HG03565 (cell line): ENCODE measurements around the gene HRH2.
"Not testable (repeated sequence)": the region's sequence is repeated elsewhere in the genome, so short reads cannot be mapped to it uniquely, and the experiment has no call there.

Experiments
- ATAC-seq: cut with Tn5 transposase; IDR thresholded peaks from one replicate; pipeline ENCODE4 v1.9.1; 2021; ENCODE audit warnings: mild to moderate bottlenecking, moderate library complexity; ENCODE audit not compliant: unreplicated experiment

HRH2 gene

DNA sequence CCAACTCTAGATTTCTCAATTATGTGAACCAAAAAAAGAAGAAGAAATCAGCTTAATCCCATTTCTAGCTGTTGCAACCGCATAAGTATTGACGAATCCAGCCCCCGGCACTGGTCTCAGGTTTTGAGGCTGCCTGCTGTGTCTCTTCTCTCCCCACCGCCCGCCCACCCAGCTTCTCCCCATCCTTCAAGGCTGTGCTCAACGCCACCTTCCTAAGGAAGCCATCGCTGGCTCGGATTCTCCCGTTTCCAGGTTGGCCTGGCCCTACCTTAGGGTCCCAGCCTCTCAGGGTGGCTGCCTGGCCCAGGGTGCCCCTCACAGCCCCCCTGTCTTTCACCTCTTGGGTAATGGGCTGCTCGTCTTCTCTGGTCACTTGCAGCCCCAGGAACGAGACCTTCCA lies 77.8 kb downstream of the HRH2 start:
- ATAC-seq: no peak

DNA sequence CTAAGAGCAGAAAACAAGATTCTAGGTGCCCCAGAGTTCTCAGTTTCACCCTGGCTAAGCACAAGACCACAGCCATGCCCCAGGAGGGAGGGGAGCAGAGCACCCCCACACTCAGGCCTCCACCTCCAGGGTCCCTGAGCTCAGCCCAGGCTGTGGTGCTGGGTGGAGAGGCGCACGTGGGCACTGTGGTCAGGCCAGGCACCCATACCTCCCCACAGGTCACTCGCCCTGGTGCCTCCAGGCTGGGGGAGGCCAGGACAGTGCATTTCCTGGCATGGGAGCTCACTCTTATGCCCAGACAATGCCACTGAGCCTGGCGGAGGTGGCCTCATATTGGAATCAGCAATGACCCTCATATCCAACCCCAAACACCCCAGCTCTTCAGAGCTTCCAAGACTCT lies 78.8 kb downstream of the HRH2 start:
- no peak for ATAC-seq

DNA sequence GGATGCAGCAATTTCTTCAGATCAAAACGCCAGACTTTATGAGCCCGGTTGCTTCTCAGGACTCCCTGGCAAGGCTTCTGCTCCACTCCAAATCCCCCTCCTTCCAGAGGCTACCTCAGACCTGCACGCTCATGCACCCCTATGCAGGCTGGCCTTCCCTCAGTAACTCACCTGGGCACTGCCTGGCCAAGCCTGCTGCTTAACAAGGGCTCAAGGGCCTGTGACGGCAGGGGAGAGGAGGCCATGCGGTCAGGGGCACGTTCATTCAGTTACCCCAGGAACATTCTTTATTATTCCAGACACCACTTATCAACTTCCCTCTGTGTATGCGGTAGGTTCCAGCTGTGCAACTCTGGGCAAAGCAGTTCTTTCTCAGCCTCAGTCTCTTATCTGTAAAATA lies 79.6 kb downstream of the HRH2 start:
- ATAC-seq: no peak

DNA sequence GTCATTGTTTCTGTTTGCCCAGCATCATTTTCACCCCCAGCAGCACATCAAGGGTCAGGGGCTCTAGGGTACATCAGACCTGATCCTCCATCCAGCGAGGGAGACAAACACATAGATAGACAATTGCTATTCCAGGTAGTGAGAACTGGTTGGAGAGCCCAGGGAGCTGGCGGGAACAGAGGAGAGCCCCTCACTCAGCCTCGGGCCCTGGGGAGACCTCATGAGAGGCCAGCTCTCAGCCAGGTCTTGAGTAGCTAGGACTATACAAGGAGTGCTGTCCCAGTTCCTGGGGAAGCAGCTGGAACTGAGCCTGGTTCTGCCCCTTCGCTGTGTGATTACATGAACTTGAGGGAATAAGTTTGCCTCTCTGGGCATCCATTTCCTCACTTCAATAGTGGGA lies 80.3 kb downstream of the HRH2 start:
- no peak for ATAC-seq

DNA sequence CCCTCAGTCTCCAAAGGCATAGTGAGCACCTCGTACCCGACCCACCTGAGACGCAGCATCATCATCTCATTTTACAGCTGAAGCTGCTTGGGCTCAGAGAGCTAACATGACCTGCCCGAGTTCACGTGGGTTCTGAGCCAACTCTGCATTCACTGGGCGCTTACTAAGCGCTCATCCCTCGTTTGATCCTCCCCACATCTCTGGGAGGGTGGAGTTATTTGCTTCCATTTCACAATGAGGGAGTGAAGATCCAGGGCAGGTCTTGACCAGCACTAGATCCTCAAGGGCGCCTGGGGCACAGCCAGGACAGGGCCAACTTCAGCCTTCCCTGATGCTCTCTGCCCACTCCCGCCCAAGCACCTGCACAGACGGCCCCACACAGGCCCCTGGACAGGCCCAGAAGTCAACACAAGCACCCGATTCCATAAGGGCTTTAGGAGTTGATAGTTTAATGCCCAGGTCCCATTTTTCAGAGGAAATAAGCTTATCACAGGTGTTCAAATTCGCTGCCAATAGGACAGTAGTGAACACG lies 80.8 kb downstream of the HRH2 start:
- ATAC-seq: no peak

DNA sequence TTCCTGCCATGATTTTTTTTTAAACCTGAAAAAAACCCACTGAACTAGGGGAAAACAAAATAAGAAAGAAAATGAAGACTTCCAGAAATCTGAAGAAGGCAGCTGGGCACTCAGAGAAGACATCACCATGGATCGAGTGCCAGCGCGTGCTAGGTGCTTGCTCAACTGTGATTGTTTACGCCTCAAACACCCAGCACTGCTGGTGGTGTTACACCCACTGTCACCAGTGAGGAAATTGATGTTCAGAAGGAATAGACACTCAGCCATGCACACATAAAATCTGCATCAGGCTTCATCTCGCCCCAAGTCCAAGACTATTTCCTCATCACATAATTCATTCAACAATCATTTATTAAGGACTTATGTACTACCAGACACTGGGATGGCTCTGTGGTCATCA lies 82.1 kb downstream of the HRH2 start:
- no peak for ATAC-seq

DNA sequence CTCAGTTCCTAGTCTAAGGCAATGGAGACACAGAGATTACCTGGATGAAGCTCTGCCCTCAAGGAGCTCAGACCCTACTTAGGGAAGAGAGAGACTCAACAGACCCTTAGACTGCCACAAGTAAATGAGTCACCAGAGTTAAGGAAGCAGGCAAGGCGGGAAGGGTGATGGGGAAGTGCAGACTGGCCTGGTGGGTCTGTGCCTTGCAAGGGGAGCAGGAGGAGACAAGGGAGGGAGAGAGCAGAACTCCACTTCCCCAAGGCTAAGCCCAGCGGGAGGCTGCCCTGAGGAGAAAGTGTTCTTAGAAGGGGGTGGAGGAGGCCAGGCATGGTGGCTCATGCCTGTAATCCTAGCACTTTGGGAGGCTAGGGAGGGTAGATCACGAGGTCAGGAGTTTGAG lies 83.7 kb downstream of the HRH2 start:
- no peak for ATAC-seq

DNA sequence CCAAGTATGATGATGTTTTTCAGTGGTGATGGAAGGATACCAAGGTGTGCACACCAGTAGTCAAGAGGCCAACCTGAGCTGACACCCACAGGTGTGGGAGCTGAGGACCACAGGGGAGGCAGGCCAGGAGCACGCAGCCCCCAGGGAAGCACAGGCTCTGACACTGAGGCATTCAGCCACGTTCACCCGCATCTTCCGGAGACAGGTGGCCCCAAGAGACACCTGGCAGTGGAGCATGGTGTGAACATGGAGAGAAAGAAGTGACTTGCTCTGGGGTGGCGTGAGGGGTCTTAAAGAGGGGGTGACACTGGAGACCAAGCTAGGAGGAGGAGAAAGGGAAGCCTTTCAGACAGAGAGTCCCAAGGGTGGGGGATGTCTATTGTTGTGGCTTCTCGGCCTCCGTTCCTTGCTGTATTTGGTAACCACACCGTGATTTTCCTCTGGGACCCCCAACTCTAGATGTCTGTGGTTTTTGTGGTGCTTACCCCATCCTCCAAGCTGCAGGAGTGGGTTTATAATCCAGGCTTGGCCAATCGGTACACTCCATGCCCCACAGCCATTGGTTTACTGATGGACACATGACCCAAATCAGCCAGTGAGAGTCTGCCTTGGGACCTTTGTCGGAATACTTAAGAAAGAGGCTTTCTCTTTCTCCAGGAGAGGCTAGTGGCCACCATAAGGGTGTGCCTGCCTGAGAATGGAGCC lies 84.6 kb downstream of the HRH2 start:
- no peak for ATAC-seq

DNA sequence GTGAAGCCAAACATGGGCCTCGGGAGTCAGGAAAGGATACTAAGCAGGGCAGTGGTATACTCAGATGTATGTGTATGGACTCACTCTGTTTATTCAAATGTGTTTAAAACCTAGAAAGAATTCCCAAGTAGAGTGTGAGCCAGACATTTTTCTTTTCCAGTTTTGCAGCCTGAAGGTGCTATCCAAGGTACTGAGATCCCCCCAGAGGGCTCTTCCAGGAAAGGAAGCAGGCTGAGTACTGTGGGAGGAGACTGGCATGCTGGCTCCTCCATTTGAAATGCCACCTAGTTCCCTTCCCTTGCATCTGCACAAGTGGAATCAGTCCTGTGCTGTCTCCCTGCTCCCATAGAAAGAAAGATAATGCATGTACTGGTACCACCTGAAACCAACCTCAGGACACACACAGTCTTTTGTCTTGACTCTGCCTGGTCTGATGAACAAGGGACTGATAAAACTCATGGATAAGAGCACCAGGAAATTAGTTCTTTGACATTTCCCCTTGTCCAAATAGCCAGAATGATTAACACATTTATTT lies 85.9 kb downstream of the HRH2 start:
- ATAC-seq: no peak

DNA sequence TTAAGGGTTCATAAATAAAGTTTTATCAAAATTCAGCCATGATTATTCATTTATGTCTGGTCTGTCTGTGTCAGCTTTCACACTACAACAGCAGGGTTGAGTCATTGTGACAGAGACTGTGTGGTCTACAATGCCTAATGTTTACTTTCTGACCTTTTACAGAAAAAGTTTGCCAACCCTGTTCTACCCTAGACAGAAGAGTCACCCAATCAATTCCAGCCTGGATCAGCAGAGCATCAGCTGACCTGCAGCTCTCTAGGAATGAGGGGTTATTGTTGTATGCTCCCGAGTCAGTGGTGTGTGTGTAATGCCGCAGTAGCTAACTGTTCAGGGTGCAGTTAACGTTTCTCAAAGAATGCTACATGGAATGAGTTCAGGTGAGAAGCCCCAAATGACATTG lies 87.3 kb downstream of the HRH2 start:
- no peak for ATAC-seq

DNA sequence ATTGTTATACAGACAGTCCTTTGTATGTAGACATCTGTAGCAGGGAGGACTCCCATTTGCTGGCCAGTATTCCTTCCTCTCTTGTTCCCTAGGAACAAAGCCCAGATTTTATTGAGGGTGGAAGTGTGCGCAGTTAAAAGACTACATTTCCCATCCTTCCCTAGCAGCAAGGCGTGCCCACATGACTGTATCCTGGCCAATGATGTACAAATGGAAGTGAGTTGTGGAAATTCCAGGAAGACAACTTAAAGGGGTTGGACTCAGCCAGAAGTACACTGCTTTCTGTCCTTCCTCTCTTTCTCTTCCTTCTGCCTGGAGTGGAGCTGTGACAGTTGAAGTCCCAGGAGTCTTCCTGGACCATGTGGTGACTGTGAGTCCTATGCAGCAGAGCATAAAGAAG lies 89.0 kb downstream of the HRH2 start:
- ATAC-seq: no peak

DNA sequence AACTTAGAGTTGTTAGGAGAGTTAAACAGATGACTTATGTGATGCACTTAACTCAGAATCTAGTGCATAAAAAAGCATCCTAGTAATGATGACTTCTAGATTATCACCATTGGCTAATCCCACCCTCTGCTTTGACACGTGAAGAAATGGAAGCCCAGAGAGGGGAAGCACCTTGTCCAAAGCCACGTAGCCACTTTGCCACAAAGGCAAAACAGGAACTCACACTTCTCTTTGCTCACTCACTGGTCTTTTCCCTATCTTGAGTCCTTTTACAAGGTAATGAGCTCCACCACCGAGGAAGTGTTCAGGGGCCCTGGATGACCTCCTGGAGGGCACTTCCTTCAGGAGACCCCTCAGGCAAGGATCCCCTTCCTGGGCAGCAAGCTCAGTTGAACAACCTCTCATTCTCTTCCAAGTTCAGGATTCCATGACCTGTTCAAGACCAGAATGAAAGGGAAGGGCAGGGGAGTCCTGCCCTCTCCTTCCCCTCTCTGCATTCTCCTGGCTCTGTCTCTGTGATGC lies 89.7 kb downstream of the HRH2 start:
- no peak for ATAC-seq

DNA sequence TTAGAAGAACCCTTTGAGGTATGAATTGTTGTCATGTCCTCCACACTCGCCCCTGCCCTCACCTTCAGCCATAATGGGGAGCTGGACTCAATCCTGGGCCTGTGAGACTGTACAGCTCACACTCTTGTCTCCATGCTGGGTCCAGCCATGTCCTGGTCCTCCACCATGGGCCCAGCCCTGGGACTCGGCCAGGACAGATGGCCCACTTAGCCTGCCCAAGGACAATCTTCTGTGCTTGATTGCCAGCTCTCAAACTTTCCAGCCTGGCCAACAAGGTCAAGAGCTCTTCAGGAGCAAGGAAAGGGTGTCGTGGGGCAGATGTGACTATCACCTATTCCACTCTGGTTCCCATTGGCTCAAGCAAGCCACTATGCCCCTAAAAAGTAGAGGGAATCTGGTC lies 90.8 kb downstream of the HRH2 start:
- ATAC-seq: no peak

DNA sequence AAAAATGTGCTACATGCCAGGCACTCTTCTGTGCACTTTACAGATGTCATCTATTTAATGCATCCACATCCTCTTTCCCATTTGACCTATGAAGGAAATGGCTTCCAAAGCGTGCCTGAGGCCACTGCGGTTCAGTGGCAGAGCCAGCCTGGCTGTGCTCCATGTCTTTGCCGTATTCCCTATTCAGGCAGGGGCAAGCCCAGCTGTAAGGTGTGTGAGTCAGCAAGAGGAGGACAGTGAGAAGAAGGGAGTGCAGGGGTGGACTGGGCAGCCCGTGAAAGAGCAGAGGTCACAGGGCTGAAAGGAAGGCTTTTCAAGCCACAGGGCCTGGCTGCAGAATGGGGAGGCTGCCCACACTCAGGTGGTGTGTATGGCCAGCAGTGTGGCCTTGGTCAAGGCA lies 91.7 kb downstream of the HRH2 start:
- no peak for ATAC-seq

DNA sequence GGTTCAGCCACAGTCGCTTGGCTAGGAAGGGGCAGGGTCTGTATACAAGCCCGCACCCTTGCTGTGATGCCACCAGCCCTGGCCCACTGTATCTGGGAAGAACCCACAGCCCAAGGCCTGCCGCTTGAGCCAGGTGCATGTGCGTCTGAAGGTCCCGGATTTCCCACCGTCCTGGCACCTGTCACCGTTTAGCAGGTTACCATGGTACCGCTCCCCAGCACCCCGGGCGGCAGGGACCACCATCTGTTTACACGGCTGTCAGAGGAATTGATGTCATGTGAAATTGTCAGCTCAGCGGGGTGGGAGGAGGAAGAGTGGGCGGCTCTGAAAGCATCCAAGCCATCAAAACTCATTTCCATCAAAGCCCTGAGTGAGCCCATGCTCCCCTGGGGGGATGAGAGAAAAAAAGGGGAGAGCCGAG lies 92.7 kb downstream of the HRH2 start:
- ATAC-seq: no peak

DNA sequence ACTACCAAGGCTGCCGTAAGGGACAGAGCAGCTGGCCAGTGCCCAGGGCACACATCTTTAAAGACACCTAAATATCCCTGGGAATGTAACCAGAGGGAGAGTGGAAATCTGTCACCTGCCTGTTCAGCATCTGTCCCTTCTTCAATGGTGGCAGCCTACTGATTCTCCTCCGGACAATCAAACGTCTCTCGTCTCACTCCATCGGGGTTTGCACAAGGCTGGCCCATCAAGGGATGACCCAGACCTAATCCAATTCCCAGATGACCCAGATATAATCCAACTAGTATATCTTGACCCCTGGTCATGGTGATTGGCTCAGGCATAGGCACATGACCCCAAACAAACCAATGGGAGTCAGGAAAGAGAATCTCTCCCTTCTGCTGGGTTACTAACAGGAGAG lies 93.5 kb downstream of the HRH2 start:
- ATAC-seq: no peak

DNA sequence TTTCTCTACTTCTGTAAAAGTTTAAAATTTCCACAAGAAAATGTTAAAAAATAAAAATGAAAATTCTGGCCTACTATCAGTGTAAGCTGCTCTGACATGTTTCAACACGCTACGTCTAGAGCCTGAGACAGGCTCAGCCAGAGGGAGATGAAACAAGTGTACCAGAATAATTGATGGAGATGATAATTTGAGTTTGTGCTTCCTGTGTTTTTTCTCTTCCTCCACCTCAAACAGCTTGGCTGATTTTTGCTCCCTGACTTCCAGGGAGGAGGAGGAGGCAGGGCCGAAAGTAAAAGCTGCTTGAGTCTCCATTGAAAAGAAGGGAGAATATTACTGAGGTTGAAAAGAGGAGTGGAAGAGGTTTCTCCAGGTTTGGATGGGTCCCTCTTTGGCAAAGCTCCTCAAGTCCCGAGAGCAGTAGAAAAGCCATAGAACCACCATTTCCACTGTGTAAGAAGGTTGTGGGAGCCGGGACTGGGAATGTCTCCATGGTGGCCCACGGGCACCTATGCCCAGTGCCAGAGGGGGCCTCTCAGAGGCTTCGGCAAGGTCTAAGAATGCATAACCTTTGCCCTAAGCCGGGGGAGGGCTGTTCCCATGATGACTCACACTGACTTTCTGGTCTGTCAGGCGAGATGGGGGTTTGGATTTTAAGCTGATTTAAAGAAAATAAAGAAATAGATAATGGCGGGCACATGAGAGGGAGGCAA lies 95.1 kb downstream of the HRH2 start:
- no peak for ATAC-seq

DNA sequence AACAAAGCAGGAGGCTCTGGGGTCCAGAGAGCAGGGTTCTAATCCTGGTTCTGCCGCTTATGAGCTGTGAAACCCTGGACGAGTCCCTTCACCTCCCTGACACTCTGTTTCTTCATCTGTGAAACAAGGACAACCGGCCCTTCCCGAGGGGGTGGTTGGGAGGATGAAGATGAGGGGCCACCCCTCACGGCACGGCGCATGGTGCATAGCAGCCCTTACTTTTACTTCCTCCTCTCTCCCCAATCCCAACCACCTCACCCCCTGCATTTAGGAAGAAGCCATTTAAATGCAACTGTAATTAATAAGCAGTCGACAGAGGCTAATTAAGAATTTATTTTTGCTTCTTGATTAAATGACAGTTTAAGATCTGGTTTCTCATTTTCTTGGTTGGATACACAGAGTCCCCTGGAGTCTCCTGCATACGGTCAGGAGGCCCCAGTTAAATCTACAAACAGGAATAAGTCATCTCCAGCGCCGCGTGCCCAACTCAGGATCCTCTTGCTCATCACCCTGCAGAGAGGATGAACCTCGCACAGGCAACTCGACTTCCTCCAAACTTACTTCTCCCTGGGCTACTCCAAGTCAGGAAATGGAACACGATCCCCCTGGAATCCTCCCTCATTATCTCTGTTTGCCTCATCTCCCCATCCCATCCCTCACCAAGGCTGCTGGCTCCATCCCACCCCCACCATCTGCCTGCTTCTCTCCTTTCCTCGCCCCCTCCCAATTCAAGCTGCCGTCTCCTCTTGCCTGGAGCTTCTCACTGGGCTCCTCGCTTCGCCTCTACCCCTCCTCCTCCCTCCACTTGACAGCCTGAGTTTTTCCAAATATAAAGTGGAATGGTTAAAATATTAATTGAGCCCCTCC lies 95.9 kb downstream of the HRH2 start:
- ATAC-seq: no peak

DNA sequence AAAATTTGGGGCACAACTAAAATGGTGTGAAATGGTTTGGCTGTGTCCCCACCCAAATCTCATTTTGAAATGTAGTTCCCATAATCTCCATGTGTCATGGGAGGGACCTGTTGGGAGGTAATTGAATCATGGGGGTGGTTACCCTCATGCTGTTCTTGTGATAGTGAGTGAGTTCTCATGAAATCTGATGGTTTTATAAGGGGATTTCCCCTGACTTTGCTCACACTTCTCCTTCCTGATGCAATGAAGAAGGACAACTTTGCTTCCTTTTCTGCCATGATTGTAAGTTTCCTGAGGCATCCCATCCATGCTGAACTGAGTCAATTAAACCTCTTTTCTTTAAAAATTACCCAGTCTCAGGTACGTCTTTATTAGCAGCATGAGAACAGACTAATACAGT lies 102.1 kb downstream of the HRH2 start:
- not testable (repeated sequence) for ATAC-seq
